AG04450 (cell line): ENCODE results near the gene ESRRG. TPM values are rescaled to one million over a fixed set of nuclear protein-coding genes. Genes with fewer than 3 reads are reported as not detected.

ENCODE experiments used
- CTCF ChIA-PET: fragments of 300-600, 350-600 bp; formaldehyde crosslinking; extraction: SDS; loops from one replicate; lab custom pipeline; 2022; ENCODE audit warnings: antibody characterized with exemption, inconsistent platforms; lab: Charles Lee
- POLR2A ChIA-PET: fragments of 350-600 bp; formaldehyde crosslinking; extraction: SDS; loops from one replicate; lab custom pipeline; 2021; ENCODE audit warnings: antibody characterized with exemption, inconsistent platforms; lab: Yijun Ruan, JAX
- DNase-seq: peaks from one replicate; pipeline ENCODE4 v3.0.0-alpha.2; 2011; ENCODE audit warnings: low read depth, low spot score
- H3K27ac ChIP-seq: one replicate; pipeline ENCODE4 v1.5.1; 2012; ENCODE audit warnings: low read depth, low read length, control low read depth
- H3K27me3 ChIP-seq: one replicate; pipeline ENCODE4 v1.6.0; 2012; ENCODE audit warnings: low read length; ENCODE audit not compliant: control insufficient read depth, insufficient read depth
- H3K4me3 ChIP-seq: 2 replicates; pipeline ENCODE4 v1.5.1; 2011; ENCODE audit warnings: mild to moderate bottlenecking, low read depth, low read length, control low read depth
- H3K9me3 ChIP-seq: 2 replicates; pipeline ENCODE4 v1.5.1; 2012; ENCODE audit warnings: low read length; ENCODE audit not compliant: control insufficient read depth, insufficient read depth
- CTCF ChIP-seq: IDR thresholded peaks from 2 replicates; pipeline ENCODE4 v1.5.1; 2011; ENCODE audit warnings: low read depth, low read length, control low read depth, inconsistent platforms
- polyA plus RNA-seq: library from polyadenylated mRNA; depleted of rRNA; stranded (reverse); fragments of >200 nt; gene quantifications from 2 replicates; pipeline ENCODE4 v1.2.3, GENCODE V29; 2011

ESRRG gene
- polyA plus RNA-seq, 1 experiment: 0.22 TPM

GRCh38 chr1:216758161-216758560 lies 34.9 kb upstream of the ESRRG start:
- ChIA-PET POLR2A (no interaction called here), CTCF (interaction anchor here (0.9 kb wide), 1 partner anchor 16 kb away, joined by 3 read pairs; no protein-coding TSS in a partner anchor)
- Histone ChIP-seq H3K27me3 (no peaks in the 10 kb centered on the region), H3K9me3 (no peaks in the 10 kb centered on the region), H3K27ac (no peak overlapping the region), H3K4me3 (no peak overlapping the region)
- DNase-seq: no peak
- no peak for TF ChIP-seq CTCF

- CTCF ChIA-PET: no interaction called here
- no peak for DNase-seq
- no peaks in the 10 kb centered on the region for H3K9me3 ChIP-seq
- POLR2A ChIA-PET: no interaction called here
- no peaks in the 10 kb centered on the region for H3K27me3 ChIP-seq
- TF ChIP-seq CTCF: no peak
- H3K4me3 ChIP-seq: no peak overlapping the region
- no peak overlapping the region for H3K27ac ChIP-seq
Observed at GRCh38 chr1:216757110-216757509, 33.9 kb upstream of the ESRRG start.

- Histone ChIP-seq H3K4me3 (no peak overlapping the region), H3K27ac (no peak overlapping the region), H3K9me3 (no peaks in the 10 kb centered on the region), H3K27me3 (no peaks in the 10 kb centered on the region)
- no peak for DNase-seq
- CTCF ChIA-PET: no interaction called here
- TF ChIP-seq CTCF: no peak
- POLR2A ChIA-PET: no interaction called here
Observed at GRCh38 chr1:216750961-216751360, 27.7 kb upstream of the ESRRG start.

GRCh38 chr1:216750031-216750627 lies 26.9 kb upstream of the ESRRG start:
- Histone ChIP-seq H3K27me3 (no peaks in the 10 kb centered on the region), H3K9me3 (no peaks in the 10 kb centered on the region), H3K4me3 (no peak overlapping the region), H3K27ac (no peak overlapping the region)
- DNase-seq: peak; percentile 11
- ChIA-PET POLR2A (no interaction called here), CTCF (interaction anchor here (0.5 to 3.3 kb wide), 38 partner anchors 9 to 1424 kb away, joined by 3 to 28 read pairs (median 4); partner anchors contain the start of genes GPATCH2 and SPATA17)
- TF ChIP-seq CTCF: peak; percentile 78

GRCh38 chr1:216749232-216749631 lies 26.0 kb upstream of the ESRRG start:
- no peaks in the 10 kb centered on the region for H3K9me3 ChIP-seq
- ChIA-PET POLR2A (no interaction called here), CTCF (interaction anchor here (0.5 to 3.3 kb wide), 33 partner anchors 10 to 1425 kb away, joined by 3 to 28 read pairs (median 4); partner anchors contain the start of genes GPATCH2 and SPATA17)
- no peak for TF ChIP-seq CTCF
- H3K4me3 ChIP-seq: no peak overlapping the region
- H3K27ac ChIP-seq: no peak overlapping the region
- H3K27me3 ChIP-seq: no peaks in the 10 kb centered on the region
- no peak for DNase-seq
